ENCODE results near the gene NPNT. TPM values are rescaled to one million over a fixed set of nuclear protein-coding genes. Genes with fewer than 3 reads are reported as not detected.
A peak's percentile ranks its signal among the peaks of the same experiment; 100 is the strongest.

NPNT gene
- polyA plus RNA-seq, 1 of the 3 experiments (the other 2 are of a cell fraction): not detected

DNA sequence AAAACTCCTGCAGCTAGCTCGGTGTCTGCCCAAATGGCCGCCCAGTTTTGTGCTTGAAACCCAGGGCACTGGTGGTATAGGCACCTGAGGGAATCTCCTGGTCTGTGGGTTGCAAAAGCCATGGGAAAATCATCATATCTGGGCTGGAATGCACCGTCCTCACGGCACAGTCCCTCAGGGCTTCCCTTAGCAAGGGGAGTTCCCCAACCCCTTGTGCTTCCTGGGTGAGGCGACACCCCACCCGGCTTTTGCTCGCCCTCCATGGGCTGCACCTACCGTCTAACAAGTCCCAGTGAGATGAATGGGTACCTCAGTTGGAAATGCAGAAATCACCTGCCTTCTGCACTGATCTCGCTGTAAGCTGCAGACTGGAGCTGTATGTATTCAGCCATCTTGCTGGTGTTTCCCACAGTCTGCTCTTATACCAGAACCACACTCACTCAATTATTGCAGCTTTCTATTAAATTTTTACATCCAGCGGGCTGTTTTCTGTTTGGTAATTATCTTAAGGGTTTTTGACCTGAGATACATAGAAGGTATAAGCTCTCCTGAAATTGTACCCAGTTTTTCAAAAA lies 36.7 kb upstream of the NPNT start (continued):
- TF ChIP-seq, protein P1, sequence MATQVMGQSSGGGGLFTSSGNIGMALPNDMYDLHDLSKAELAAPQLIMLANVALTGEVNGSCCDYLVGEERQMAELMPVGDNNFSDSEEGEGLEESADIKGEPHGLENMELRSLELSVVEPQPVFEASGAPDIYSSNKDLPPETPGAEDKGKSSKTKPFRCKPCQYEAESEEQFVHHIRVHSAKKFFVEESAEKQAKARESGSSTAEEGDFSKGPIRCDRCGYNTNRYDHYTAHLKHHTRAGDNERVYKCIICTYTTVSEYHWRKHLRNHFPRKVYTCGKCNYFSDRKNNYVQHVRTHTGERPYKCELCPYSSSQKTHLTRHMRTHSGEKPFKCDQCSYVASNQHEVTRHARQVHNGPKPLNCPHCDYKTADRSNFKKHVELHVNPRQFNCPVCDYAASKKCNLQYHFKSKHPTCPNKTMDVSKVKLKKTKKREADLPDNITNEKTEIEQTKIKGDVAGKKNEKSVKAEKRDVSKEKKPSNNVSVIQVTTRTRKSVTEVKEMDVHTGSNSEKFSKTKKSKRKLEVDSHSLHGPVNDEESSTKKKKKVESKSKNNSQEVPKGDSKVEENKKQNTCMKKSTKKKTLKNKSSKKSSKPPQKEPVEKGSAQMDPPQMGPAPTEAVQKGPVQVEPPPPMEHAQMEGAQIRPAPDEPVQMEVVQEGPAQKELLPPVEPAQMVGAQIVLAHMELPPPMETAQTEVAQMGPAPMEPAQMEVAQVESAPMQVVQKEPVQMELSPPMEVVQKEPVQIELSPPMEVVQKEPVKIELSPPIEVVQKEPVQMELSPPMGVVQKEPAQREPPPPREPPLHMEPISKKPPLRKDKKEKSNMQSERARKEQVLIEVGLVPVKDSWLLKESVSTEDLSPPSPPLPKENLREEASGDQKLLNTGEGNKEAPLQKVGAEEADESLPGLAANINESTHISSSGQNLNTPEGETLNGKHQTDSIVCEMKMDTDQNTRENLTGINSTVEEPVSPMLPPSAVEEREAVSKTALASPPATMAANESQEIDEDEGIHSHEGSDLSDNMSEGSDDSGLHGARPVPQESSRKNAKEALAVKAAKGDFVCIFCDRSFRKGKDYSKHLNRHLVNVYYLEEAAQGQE (IDR thresholded peaks at IDR 0.05; ENCODE audit: low read depth, low read length): no peak
- TF ChIP-seq RXRA (IDR thresholded peaks at IDR 0.05; ENCODE audit: borderline replicate concordance, low read depth): no peak
- TF ChIP-seq, protein P2, sequence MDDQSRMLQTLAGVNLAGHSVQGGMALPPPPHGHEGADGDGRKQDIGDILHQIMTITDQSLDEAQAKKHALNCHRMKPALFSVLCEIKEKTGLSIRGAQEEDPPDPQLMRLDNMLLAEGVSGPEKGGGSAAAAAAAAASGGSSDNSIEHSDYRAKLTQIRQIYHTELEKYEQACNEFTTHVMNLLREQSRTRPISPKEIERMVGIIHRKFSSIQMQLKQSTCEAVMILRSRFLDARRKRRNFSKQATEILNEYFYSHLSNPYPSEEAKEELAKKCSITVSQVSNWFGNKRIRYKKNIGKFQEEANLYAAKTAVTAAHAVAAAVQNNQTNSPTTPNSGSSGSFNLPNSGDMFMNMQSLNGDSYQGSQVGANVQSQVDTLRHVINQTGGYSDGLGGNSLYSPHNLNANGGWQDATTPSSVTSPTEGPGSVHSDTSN (IDR thresholded peaks at IDR 0.05): no peak
- TF ChIP-seq EP300 (IDR thresholded peaks at IDR 0.05; ENCODE audit: borderline replicate concordance in 1 of 2, low read depth in 1 of 2, low read length in 1 of 2): no peak

DNA sequence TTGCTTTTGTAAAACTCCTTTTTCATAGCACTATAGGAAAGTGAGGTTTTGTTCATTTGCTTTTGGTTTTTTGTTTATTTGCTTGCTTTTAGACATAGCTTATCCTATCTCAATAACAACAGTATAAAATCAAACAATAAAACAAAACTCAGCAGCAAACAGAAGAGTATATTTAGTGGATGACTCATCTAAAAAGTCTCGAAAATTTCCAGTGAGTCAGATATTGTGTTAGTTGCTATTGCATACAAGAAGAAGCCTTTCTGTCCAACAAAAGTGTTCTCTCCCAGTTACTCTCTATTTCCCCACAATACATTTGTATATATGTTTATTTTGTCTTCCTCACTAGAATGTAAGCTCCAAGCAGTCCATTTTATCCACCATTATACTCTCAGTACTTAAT lies 36.0 kb upstream of the NPNT start:
- Histone ChIP-seq H2AFZ (ENCODE audit: low read depth) (no peak overlapping the region), H3K9ac (no peak overlapping the region), H3K4me3 (ENCODE audit: low read depth in 2 of 2, low read length in 1 of 2) (no peak overlapping the region), H3K27ac (ENCODE audit: low read depth in 2 of 2, low read length in 1 of 2) (peak overlapping the region in 1 of 2 experiments; percentile 41; a peak in 1 of 4 replicates), H3K9me3 (peaks cover 3% of the 10 kb centered on the region; the same call in 1 of the 2 replicates), H3K27me3 (ENCODE audit: insufficient read depth) (no peaks in the 10 kb centered on the region), H3K4me1 (ENCODE audit: control insufficient read depth in 1 of 2, insufficient read depth in 2 of 2, low read depth in 1 of 2, low read length in 1 of 2) (no peaks in the 10 kb centered on the region; a peak in 1 of 4 replicates), H3K4me2 (no peak overlapping the region), H3F3A (replicated peaks; ENCODE audit: insufficient read depth) (no peaks in the 10 kb centered on the region), H3K9me2 (no peaks in the 10 kb centered on the region), H4K20me1 (ENCODE audit: insufficient read depth) (no peaks in the 10 kb centered on the region), H3K79me2 (ENCODE audit: insufficient read depth) (no peaks in the 10 kb centered on the region), H3K36me3 (replicated peaks in 1 of 2; ENCODE audit: control insufficient read depth in 1 of 2, insufficient read depth in 2 of 2, low read length in 1 of 2) (peaks cover 0 to 4% of the 10 kb centered on the region in 2 experiments)
- ChIA-PET POLR2A (no interaction called here), CTCF (no interaction called here)
- no peak for DNase-seq
- 0% methylated on average over 1 of the region's 1 CpG for WGBS (ENCODE audit: low lambda C conversion rate)
- TF ChIP-seq EZH2phosphoT487 (IDR thresholded peaks at IDR 0.05; ENCODE audit: borderline replicate concordance, low read depth): no peak
- TF ChIP-seq JUND (IDR thresholded peaks at IDR 0.05): peak; percentile 42
- peak; percentile 67; the same call in 1 of the 2 replicates for TF ChIP-seq FOSL2 (IDR thresholded peaks at IDR 0.05; ENCODE audit: borderline replicate concordance, low read depth)

DNA sequence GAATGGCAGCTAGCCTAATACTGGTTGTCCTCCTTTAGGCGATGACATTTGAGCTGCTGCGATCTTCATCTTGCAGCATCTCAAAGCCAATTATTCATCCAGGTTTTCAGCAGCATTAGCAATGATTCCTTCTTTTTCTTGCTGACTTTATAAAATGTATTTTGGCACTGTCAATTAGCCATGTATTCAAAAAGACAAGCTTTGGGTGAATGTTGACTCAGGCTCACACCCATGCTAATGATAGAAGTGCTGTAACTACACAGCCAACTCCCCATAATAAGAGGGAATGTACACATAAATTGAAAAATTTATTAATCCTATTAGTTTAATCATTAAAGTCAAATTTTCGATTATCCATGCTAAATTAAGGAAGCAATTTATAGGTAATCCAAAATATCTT lies 24.3 kb upstream of the NPNT start:
- no peak for DNase-seq
- Histone ChIP-seq H3K27ac (ENCODE audit: low read depth in 2 of 2, low read length in 1 of 2) (no peak overlapping the region), H2AFZ (ENCODE audit: low read depth) (no peak overlapping the region), H3K4me2 (no peak overlapping the region), H3K27me3 (ENCODE audit: insufficient read depth) (no peaks in the 10 kb centered on the region), H3K9me3 (no peaks in the 10 kb centered on the region), H3K79me2 (ENCODE audit: insufficient read depth) (no peaks in the 10 kb centered on the region), H3K4me1 (ENCODE audit: control insufficient read depth in 1 of 2, insufficient read depth in 2 of 2, low read depth in 1 of 2, low read length in 1 of 2) (no peaks in the 10 kb centered on the region), H3K4me3 (ENCODE audit: low read depth in 2 of 2, low read length in 1 of 2) (no peak overlapping the region), H3K9me2 (no peaks in the 10 kb centered on the region), H3F3A (replicated peaks; ENCODE audit: insufficient read depth) (no peaks in the 10 kb centered on the region), H3K9ac (no peak overlapping the region), H4K20me1 (ENCODE audit: insufficient read depth) (no peaks in the 10 kb centered on the region), H3K36me3 (replicated peaks in 1 of 2; ENCODE audit: control insufficient read depth in 1 of 2, insufficient read depth in 2 of 2, low read length in 1 of 2) (no peaks in the 10 kb centered on the region)
- CTCF ChIA-PET: no interaction called here
- POLR2A ChIA-PET: no interaction called here
- 54% methylated on average over 3 of the region's 3 CpGs for WGBS (ENCODE audit: low lambda C conversion rate)
- no peak for TF ChIP-seq SMC3 (IDR thresholded peaks at IDR 0.05; ENCODE audit: low read depth, low read length)
- no peak for TF ChIP-seq FOSL2 (IDR thresholded peaks at IDR 0.05; ENCODE audit: borderline replicate concordance, low read depth)
- TF ChIP-seq MEF2A (IDR thresholded peaks at IDR 0.05; ENCODE audit: borderline replicate concordance, low read depth): no peak
- TF ChIP-seq RCOR1 (IDR thresholded peaks at IDR 0.05; ENCODE audit: low read length): no peak
- TF ChIP-seq GABPA (IDR thresholded peaks at IDR 0.05; ENCODE audit: low read depth): no peak
- TF ChIP-seq EZH2phosphoT487 (IDR thresholded peaks at IDR 0.05; ENCODE audit: borderline replicate concordance, low read depth): no peak
- no peak for TF ChIP-seq YY1 (IDR thresholded peaks at IDR 0.05; ENCODE audit: low read depth)
- TF ChIP-seq, protein P3, sequence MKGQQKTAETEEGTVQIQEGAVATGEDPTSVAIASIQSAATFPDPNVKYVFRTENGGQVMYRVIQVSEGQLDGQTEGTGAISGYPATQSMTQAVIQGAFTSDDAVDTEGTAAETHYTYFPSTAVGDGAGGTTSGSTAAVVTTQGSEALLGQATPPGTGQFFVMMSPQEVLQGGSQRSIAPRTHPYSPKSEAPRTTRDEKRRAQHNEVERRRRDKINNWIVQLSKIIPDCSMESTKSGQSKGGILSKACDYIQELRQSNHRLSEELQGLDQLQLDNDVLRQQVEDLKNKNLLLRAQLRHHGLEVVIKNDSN (IDR thresholded peaks at IDR 0.05; ENCODE audit: borderline replicate concordance, low read depth): no peak
- TF ChIP-seq RAD21 (IDR thresholded peaks at IDR 0.05; ENCODE audit: low read length): no peak
- TF ChIP-seq POLR2AphosphoS5 (IDR thresholded peaks at IDR 0.05; ENCODE audit: low read depth, low read length): no peak
- TF ChIP-seq, protein P4, sequence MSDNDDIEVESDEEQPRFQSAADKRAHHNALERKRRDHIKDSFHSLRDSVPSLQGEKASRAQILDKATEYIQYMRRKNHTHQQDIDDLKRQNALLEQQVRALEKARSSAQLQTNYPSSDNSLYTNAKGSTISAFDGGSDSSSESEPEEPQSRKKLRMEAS (IDR thresholded peaks at IDR 0.05; ENCODE audit: low read depth): no peak
- TF ChIP-seq FOXM1 (IDR thresholded peaks at IDR 0.05; ENCODE audit: low read depth): no peak
- no peak for TF ChIP-seq JUND (IDR thresholded peaks at IDR 0.05)
- no peak for TF ChIP-seq MXI1 (IDR thresholded peaks at IDR 0.05; ENCODE audit: low read depth, low read length)
- TF ChIP-seq, protein P5, sequence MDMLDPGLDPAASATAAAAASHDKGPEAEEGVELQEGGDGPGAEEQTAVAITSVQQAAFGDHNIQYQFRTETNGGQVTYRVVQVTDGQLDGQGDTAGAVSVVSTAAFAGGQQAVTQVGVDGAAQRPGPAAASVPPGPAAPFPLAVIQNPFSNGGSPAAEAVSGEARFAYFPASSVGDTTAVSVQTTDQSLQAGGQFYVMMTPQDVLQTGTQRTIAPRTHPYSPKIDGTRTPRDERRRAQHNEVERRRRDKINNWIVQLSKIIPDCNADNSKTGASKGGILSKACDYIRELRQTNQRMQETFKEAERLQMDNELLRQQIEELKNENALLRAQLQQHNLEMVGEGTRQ (IDR thresholded peaks at IDR 0.05; ENCODE audit: borderline replicate concordance, low read depth, low read length): no peak
- TF ChIP-seq ELF1 (IDR thresholded peaks at IDR 0.05): no peak
- TF ChIP-seq GATA2 (CRISPR knock-in tag; IDR thresholded peaks at IDR 0.05): no peak

All from SK-N-SH (cell line).